NCI-H526 (cell line): ENCODE data around the gene PIP5KL1.

Source experiments
- DNase-seq, 2 experiments: peaks; one replicate each; lab custom pipeline; 2025; lab: John Stamatoyannopoulos, UW

The PIP5KL1 gene

DNA sequence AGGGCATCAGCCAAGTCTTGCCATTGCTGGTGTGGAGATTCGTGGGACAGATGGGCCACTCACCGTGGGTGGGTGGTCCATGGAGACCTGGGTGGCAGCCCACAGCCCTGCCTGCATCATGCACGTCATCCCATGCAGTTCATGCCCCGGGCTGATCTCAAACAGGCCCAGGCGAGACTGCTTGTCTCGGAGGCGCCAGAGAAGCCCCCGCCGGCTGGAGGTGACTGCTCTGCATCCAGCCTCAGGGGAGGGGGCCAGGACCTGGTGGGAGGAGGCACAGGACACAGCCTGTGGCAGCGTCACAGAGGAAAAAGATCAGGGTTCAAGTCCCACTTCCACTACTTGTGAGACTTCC, 975 bp downstream of the PIP5KL1 start:
- DNase-seq: no peak

DNA sequence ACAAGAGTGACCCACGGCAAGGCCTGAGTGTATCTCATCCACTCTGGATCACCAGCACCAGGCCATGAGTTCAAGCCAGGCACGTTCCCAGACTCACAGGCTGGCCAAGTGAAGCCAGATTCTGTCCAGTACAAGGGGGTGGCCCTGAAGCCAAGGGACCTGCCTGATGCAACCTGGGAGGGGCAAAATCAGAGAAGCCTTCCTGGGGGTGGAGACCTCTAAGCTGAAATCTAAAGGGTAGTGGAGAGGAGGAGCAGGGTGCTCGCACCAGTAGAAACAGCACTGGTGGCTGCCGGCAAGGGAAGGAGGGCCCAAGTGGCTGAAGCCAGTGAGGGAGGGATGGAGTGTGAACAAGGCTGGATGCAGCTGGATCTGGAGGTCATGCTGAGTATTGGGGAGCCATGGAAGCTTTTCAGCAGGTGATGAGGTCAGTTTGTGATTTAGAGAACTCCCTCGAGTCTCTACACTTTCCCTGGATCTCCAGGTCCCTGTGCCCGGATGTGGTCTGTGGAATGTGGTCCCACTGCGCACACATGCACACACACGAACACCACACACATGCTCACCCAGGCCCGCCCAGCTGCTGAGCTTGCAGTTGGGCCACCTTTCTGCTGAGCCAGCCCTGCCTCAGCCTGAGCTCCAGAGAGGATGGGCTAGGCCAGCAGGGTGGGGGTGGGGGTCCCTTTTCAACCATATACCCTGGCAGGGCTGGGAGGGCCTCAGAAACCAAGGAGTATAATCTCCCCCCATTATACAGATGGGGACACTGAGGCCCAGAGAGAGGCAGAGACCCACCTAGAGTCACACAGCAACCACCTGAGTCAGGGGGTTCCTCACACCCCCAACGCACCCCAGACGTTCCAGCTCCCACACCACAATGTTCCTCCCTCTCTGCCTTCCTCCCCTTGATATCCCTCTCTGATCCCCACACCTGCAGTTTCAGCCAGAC, 1.6 kb downstream of the PIP5KL1 start:
- DNase-seq: no peak

DNA sequence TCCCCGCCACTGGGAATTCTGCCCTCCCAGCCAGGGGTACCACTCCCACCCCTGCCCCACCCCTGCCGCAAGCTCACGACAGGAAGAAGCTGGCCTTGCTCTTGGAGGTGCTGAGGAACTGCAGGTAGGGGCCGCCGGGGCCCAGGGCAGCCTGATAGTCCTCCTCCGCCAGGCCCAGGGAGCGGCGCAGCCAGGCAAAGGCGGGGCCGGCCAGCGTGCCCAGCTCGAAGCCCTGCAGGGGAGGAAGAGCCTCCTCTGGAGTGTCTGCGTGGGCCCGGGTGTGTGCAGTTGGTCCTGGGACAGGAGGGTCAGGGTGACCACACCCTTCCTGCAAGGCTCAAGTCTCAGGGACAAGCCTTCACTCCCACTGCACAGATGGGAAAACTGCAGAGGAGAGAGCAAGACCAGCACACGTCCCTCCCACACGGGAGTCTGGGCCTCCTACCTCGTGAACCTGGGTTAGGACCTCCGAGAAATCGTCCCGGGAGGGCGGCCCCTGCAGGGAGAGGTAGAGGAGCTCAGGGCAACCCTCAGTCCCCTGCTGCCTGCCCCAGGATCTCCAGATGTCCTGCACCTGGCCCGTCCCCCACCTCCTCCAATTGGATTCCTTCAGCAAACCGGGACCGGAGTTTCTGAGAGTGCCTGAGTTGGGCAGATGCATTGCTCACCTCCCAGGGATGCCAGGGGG, 2.4 kb downstream of the PIP5KL1 start:
- DNase-seq: peak in 1 of 2 experiments; percentile 41

DNA sequence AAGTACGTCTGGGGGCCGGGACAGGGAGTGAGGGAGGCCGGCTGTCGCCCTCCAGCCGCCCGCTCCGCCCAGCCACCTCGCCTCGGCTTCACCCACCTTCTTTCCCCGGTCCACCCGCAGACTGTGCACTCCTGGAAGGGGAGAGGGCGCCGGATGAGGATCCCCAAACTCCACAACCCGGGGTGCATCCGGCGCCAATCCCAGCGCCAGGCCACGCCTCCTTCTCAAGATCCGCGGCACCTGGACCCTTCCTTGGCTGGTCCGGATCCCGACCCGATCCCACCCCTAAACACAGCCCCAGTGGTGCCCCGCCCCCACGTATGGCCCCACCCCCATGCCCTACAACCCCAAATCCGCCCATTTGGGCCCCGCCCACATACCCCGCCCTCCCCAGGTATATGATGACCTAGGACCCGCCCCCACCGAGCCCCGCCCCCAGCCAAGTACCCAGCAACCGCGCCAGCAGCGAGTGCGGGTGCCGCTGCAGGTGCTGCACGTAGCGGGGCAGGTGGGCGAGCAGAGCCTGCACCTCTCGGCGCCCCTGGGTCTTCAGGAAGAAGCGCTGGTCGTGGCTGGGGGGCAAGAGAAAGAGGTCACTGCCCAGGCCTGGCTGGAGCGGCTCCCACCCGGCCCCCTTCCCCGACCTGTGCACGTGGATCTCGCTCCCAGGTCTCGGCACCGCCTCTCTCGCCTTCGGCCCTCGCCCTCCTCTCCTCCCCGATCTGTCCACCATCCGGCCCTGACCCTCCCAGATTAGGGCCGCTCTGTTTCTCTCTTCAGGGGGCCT, 3.2 kb downstream of the PIP5KL1 start:
- DNase-seq: peak; percentile 10 to 73

DNA sequence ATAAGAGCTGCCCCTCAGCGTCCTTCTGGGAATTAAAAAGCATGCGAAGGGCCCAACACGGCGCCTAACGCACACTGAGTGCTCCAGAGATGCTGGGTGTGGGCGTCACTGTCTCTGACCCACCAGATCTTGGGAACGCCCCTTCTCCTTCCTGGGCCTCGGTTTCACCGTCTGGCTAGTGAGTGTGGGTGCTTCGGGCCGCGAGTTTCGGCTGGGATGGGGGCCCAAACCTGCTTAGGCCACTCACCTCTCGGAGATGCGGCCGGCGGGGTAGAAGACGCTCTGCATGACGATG, 3.7 kb downstream of the PIP5KL1 start:
- DNase-seq: peak in 1 of 2 experiments; percentile 41

DNA sequence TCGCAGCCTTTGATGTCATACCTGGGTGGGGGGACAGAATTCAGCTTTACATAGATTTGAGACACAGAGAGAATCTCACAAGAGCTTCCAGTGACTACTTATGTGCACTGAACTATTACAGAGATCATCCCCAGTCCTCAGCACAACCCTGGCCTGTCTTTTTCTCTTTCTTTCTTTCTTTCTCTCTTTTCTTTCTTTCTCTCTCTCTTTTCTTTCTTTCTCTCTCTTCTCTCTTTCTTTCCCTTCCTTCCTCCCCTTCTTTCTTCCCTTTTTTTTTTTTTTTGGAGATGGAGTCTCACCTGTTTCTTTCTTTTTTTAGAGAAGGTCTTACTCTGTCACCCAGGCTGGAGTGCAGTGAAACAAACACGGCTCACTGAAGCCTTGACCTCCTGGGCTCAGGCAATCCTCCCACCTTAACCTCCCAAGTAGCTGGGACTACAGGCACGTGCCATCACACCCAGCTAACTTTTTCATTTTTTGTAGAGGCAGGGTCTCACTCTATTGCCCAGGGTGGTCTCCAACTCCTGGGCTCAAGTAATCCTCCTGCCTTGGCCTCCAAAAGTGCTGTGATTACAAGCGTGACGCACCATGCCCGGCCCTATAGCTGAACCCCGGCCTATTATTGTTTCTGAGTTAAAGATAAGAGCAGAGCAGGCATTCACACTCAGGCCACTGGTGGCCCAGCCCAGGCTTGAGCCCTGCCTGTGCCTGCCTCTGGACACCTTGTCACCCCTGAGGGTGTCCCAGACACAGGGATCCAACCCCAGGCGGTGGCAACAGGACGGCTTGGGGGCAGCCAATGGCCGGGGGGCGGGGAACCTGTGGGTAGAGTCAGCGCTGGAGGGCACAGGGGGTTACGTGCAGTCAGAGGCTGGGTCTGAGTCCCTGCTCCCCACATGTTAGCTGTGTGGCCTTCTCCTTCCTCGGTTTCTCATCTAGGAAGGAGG, 4.3 kb downstream of the PIP5KL1 start:
- DNase-seq: peak in 1 of 2 experiments; percentile 7

DNA sequence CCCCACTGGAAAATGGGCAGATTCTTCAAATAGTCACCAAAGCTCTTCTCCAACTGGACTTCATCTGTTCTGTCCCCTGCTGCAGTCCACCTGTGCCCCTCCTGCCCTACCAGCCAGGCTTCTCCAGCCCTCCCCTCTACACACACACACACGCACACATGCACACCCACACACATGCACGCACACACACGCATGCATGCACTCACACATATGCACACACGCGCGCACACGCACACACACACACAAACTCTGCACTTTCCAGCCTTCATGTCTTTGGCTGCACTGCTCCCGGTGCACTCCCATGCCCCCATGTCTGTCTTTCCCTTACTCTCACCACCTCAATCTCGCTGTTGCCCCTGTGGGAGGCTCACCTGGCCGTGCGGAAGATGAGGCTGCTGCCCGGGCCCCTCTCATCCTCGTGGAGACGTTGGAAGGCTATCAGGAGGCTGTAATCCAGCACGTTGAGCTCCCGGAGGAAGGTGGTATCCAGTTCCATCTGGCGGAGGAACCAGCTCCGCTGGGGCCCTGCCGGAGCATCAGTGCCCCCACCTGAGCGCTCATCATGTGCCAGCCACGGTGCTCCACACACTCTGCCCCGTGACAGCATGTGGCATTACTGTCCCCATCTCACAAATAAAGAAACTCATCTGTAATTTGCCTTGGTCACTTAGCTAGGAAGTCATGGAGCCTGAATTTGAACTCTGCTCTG, 5.7 kb downstream of the PIP5KL1 start:
- DNase-seq: no peak

DNA sequence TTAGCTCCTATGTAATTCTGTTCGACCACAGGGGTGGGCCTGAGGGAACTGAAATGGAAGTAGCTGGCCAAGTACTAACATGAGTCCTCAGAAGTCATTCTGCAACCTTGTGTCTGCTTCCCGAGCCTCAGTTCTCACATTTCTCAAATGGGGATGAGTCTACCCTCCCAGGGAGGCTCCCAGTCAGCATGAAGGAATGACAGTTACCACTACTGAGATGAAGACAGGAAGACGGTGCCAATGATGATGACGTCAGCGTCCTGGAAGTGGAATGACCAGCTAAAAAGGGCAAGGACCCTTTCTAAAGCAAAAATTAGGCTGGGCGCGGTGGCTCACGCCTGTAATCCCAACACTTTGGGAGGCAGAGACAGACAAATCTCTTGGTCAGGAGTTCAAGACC, 6.8 kb downstream of the PIP5KL1 start:
- DNase-seq: no peak

DNA sequence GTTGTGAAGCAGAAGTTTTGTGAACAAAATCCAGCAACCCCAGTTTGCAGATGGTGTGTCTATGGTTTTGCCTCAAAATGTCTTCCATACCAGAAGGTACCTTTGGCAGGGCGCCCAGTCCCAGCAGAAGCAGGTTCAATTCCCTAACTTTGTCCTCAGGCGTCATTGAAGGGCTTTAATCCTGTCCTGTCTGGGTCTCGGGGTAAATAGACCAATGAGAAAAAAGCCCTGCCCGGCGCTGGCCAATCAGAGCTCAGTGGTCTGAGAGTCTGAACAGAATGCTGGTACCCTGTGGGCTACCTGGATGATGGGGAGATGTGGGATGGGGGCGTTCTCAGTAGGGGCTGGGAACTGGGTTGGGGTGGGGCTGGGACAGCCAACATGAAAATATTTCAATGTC, 7.5 kb downstream of the PIP5KL1 start:
- DNase-seq: no peak

DNA sequence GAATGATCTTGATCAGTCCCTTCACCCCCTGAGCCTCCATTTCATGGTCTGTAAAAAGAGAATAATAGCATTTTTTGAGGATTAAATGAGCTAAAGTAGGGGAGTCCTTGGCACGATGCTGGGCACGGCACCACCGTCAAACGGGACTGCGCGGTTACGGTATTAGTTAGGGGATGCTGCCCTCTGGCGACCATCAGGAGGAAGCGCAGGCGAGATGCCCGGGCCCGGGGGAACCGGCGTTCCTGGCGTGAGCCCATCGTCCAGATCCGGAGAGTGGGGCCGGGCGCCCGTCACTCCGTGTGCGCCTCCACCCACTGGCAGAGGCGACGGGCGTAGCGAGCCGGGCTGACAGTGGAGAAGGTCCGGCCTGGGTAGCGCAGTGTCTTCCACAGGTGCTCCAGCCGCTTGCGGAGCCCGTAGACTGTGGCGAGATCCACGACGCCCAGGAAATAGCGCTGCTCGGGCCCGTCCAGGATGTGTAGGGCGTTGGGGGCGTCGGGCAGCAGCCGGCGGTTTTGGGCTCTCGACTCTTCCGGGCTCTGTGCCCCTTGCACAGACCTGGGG, 8.9 kb downstream of the PIP5KL1 start:
- peak in 1 of 2 experiments; percentile 24 for DNase-seq

DNA sequence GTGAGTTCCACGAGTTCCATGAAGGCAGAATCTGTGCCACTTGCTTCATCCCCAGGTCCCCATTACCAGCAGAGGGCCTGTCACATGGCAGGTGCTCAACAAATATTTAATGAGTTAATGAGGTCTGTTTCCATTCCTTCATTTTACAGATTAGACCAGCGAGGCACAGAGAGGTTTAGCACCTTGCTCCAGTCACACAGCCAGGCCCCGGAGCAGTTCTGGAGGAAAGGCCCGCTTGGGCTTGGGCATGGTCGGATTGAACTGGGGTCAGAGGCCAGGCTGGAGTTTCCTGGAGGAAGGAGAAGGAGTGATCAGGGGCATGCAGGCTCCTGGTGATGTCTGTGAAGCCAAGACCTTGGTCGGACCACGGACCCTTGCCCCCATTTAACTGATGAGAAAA, 9.8 kb downstream of the PIP5KL1 start:
- no peak for DNase-seq

DNA sequence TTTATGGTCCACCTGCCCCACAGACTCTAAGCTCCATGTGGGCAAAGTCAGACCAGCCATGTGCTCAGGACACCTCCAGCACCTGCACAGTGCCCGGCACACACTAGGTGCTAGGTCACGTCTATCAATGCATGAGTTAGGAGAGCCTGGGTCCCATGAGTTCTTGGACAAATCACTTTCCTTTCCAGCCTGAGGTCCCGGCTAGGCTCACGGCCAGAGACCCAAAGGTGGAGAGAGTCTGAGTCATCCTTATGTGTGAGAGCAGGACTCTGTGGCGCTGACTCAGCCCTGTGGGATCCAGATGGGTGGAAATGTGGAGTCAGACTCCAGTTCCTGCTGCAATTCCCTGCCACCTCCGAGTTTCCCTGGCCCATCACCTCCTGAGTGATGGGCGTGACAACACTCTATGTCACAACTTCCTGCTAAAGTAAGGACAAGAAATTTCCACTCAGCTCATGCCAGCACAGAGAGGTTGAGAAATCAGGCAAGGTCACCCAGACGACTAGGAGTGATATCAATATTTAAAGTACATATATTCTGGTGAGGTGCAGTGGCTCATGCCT, 11.2 kb downstream of the PIP5KL1 start:
- no peak for DNase-seq

DNA sequence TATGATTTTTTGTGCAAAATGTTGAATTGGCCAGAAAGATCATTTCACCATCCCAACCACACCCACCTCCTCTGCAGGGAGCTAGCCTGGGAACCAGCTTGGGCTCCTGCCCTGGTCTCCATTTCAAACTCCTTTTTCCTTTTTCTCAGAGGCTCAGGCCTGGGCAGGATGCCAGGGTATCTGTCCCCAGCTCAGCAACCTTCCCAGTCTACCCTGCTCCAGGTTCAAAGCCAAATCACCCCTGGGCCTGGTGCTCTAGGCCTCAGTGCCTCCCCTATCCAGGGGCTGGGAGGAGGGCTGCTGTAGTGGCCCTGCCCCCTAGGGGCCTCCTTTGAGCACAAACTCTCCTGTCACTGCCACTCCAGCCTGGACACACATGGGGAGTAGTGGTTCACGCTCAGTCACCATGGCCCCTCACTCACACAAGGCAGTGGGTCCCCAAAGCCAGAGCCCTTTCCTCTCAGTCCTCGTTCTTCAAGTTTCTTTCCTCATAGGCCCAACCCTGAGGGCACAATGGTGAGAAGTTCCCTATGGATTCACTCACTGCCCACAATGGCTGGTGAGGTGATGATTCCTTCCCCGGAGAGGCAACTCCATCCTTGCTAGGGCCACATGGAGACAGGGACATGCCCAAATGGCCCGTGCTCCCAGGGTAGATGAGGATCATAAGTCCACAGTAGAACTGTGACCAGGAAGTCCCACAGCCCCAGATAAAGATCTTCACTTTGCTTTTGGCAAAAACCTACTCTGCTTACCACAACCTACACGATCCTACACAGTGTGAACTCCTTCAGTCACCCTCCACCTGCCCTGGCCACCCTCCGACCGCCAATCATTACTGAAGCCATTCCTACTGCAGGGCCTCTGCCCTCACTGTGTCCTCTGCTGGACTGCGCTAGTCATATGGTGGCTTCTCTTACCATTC, 12.1 kb downstream of the PIP5KL1 start:
- no peak for DNase-seq

DNA sequence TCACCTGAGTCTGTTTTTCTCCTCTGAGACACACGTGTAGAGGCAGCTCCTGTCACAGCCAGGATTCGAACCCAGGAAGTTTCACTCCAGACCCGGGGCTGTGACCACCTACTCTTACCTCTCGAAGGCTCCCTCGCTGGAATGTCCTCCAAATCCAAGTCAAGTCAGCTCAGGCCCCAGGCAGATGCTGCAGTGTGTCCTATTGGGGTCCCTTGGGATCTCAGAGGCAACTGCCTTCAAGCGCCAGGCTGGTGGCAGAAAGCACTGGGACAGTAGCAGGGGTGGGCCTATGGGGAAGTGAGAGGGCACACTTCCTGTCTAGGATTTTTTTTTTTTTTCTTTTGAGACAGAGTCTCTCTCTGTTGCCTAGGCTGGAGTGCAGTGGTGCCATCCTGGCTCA, 13.0 kb downstream of the PIP5KL1 start:
- no peak for DNase-seq

DNA sequence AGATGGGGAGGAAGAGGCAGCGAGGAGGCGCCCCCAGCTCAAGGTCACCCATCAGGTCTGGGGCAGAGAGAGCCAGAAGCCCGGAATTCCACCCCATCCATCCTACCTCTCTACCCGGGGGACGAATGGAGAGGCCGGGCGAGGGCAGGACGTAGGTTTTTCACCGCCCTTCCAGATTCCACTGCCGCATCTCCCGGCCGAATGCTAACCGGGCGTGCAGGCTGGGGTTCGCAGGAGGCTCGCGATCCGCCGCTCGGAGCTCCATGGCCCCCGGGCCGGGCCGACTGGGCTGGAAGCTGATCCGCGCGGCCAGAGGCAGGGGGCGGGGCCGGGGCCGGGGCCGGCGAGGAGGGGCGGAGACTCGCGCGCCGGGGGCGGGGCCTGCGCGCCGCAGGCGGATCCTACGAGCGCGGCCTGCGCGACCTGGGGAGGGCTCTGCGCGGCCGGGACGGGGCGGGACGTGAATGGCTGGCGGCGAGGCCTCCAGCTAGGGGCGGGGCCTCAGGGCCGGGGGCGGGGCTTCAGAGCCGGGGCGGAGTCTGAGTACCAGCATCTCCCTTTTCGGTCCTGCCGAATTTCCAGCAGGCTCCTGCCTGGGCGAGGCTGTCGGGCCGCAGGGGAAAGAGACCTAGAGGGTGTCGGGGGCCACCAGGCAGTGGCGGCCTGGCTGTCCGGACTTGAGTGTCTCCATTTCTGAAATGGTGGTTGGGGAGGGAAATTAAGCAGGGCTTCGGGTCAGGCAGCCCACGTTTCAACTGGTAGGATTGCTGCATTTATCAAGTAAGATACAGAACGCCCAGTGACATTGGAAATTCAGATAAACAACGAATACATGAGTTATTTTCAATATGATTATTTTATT, 13.6 kb downstream of the PIP5KL1 start, which contains the start of gene ST6GALNAC4:
ST6GALNAC4 (minus strand) TSS at position 322 of the 862 bp plus-strand sequence. CDS start 622 bp downstream, outside the sequence.
- DNase-seq: peak in 1 of 2 experiments; percentile 87

DNA sequence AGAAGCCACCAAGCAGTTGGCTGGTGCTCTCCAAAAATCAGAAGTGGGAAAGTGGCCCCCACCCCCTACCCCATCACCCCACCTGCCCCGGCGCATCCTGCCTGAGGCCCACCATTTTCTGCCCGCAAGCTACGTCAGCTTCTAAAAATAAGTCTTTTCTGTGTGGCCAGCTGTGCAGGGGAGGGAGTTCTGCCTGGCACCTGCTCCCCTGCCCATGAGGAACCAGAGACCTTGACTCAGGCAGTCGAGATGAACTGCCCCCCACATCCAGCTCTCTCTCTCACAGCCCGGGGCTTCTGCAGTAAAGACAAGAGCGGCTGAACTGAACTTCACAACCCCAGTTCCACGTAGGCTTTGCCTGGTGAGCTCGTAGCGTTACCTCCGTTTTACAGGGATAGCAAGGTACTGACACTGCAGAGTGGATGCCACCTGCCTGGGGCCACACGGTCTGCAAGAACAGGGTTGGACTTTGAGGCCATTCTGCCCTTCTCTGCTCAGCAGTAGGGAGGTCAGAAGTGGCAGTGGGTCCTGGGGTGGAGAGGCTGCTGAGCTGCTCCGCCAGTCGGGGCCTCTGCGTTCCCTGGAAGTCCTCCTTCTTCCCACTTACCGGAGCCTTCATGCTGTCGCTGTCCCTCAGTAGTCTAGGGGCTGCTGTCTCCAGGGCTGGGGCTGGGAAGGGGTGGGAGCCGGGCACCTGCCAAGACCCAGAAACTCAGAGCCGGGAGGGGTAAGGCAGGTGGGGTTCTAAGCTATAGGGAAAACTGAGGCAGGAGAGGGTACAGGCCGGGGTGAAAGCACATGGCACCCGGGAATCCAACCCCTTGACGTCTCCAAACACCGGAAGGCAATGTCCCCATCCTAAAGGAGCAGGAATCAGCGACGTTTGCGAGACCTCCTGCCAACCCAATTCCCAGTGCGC, 14.5 kb downstream of the PIP5KL1 start:
- DNase-seq: peak in 1 of 2 experiments; percentile 41

DNA sequence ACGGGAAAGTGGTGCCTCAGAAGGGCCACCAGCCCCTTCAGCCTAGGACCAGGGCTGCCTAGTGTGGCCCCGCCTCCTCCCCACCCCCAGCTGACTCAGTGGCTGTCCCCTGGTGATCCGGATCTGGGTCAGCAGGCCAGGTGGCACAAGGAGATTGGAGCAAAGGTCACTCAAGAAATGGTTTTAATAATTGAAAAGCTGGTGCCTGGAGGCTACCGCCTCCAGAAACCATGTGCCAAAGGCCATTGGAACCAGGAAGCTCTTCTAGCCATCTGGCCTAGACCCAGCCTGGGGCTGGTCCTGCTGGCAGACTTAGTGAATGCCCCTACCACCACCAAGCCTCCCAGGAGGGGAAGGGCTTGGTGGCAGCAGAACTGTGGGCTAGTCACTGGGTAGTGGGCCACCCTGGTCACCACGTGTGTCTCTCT, 15.2 kb downstream of the PIP5KL1 start:
- DNase-seq: no peak
